GM18858 (cell line): ENCODE data around the gene BIN2.
"Not testable (repeated sequence)": the region's sequence is repeated elsewhere in the genome, so short reads cannot be mapped to it uniquely, and the experiment has no call there.

Experiments
- ATAC-seq: cut with Tn5 transposase; IDR thresholded peaks from one replicate; pipeline ENCODE4 v1.9.1; 2021; ENCODE audit not compliant: unreplicated experiment

Gene BIN2

DNA sequence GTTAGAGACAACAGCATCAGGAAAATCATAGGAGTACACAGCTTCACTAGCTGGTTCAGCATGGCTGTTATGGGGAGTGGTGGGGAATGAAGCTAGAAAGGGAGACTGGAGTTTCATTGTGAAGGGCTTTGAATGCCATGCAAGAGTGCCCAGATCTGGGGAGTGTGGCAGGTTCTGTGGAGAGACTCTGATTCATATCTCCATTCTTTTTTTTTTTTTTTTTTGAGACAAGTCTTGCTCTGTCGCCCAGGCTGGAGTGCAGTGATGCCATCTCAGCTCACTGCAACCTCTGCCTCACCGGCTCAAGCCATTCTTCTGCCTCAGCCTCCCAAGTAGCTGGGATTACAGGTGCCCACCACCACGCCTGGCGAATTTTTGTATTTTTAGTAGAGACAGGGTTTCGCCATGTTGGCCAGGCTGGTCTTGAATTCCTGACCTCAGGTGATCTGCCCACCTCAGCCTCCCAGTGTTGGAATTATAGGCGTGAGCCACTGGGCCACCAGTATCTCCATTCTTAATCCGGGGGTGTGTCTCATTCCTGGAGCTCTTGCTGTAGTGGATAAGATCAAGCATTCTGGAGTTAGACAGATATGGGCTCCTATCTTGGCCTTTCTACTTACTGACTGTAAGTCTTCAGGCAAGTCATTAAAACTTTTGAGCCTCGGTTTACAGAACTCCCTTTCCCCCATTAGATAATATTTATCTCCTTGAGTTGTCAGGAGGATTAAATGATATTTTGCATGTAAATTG is 5.7 kb downstream of the BIN2 start:
- not testable (repeated sequence) for ATAC-seq

DNA sequence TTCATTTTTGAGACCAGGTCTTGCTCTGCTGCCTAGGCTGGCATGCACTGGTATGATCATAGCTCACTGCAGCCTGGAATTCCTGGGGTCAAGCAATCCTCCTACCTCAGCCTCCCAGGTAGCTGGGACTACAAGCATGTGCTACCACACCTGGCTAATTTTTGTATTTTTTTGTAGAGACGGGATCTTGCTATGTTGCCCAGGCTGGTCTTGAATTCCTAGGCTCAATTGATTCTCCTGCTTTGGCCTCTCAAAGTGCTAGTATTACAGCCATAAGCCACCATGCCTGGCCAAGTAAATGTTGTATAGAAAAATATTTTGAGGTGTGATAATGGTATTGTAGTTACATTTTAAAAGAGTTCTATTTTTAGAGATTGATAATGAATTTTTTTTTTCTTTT is 12.6 kb downstream of the BIN2 start:
- ATAC-seq = no peak

DNA sequence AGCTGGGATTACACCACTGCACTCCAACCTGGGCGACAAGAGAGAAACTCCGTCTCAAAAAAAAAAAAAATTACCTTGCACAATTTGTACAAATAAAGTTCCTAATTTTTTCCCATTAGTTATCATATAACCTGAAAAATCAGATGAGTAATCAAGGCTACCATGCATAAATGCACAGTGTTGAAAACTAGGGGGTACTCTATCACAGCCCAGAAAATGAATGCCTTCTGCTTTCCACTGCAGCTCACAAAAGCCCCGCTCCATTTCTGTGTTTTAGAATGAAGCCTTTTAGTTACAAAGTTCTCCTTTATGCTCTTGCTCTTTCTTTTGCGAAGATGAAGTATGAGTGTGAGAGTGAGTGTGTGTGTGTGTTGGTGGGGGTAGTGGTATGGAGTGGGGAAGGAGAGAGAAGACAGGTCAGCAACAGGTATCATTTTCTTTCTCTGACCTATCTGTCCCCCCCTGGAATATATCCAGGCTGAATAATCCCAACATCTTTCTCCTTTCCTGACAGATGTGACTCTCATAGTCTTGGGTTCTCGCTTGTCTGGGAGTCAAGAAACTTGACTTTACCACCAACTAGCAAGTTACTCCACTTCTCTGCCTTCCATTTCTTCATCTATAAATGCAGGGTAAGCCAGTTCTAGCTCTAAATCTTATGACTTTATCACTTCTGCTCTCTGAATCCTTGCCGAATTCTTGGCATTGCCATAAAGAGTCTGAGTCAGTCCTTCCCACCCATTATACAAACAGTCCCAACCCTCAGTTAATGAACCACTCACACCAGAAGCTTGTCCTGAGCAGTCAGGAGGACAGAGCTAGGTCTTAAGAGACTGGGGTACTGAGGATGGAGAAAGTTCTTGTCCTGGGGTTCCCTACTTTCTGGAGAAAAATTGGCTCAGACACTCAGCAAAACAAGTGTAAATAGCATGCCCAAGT is 16.1 kb downstream of the BIN2 start:
- ATAC-seq = no peak

DNA sequence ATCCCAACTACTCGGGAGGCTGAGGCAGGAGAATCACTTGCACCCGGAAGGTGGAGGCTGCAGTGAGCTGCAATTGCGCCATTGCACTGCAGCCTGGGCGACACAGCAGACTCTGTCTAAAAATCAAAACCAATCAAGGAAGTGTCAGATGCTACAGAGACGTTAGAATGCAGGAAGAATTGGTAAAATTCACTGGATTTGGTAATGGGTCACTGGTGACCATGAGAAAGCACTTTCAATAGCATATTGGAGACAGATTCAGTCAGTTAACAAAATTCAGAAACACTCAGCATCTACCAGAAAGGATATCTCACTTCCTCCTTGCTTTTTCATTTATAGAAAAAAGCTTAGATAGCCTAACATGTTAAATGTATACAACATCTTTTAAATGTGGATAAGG is 17.5 kb downstream of the BIN2 start:
- ATAC-seq = no peak

DNA sequence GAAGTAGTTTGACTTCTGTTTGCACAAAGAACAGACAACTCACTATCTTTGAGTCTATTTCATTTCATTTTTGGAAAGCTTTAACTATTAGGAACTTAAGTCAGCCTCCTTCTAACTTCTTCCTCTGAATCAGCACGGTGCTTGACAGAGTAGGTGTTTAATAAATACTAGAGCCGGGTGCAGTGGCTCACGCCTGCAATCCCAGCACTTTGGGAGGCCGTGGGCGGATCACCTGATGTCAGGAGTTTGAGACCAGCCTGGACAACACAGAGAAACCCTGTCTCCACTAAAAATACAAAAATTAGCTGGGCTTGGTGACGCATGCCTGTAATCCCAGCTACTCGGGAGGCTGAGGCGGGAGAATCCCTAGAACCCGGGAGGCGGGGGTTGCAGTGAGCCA is 23.2 kb downstream of the BIN2 start:
- not testable (repeated sequence) for ATAC-seq

DNA sequence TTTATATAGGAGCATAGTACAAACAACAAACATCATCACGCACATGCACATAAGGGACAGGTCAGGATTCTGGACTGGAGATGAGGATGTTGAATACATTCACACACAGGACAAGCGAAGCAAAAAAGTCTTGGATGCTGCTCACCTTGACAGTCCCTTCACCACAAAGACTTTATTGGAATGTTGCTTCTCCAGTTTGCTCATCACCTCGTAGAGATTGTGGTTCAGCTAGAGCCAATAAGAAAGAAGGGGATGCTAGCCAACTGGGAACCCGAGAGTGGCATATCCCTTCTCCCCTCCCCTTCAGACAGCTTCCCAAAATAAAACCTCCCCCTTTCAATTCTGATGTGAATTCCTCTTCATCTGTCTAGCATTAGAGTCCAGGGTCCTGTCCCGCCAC is 28.3 kb downstream of the BIN2 start:
- ATAC-seq = no peak

DNA sequence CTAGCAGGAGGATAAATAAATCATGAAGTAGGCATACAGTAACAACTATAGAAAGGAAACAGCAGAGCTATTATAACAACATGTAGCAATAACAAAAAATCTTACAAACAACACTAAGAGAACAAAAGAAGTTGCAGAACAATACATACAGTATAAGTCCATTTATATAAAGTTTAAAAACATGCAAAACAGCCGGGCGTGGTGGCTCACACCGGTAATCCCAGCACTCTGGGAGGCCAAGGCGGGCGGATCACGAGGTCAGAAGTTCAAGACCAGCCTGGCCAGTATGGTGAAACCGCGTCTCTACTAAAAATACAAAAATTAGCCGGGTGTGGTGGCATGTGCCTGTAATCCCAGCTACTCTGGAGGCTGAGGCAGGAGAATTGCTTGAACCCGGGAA is 29.9 kb downstream of the BIN2 start:
- ATAC-seq = not testable (repeated sequence)

DNA sequence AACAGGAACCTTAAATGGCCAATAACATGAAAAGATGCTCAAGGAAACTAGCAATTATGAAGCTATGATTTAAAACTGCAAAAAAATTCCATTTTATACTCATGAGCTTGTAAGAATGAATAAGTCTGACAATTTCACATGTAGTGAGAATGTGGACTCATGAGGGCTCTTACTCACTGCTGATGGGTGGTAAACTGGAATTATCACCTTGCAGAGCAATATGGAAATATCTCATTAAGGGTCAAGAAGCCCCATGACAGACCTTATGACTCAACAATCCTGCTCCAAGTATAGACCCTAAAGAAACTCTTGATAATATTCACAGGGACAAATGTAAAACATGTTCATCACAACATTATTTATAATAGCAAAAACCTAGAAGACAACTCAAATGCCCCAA is 30.3 kb downstream of the BIN2 start:
- ATAC-seq = no peak

DNA sequence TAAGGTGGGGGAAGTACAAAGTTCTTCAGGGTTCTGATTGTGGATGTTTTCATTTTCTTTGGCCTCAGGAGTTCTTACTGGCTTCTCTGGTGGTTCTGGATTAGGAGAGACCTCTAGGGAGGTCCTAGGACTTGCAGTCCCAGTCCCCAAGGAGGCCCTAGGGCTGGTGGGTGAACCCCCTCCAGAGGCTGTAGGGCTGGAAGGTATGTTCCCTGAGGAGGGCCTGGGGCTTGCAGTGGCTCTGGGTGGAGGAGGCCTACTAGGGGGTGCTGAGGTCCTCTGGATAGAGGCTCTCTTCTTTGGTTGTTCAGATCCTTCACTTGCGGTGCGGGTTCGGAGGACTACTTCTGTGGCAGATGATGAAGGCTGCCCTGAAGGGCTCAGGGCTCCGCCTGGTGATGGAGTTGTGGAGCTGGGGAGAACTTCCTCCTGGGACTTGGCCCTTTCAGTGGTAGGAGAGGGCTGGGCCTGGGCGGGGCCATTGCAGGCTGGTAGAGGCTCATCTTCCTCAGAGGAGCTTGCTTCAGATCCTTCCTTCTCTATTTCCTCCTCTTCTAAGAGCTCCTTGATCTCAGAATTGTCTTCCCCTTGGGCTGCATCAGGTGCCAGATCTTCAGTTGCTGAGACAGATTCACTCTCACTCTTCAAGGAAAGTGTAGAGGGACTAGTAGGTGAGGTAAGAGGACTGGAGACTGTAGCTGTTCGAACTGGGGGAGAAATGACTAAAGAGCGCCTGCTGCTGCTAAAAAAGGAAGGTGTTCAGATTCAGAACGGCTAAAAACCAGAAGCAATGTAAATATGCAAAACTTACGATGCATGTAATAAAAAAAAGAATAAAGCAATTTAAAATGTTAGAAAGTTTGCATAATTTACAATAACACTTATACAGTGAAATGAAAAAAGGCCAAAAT is 32.1 kb downstream of the BIN2 start:
- ATAC-seq = not testable (repeated sequence)

DNA sequence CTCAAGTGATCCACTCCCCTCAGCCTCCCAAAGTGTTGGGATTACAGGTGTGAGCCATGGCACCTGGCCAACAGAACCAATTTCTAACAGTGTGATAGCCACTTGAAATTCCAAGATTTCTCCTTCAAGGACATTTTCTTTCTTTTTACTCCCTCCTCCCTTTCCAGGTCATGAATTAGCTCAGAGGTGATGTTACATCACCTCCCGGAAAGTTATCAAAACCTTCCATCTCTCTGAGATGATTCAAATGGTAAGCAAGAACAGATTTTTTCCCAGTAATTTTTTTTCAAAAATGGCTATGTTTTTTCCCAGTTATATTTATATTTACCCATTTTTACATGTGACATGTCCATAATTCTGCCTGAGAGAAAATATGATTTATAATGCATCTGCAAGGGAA is 38.1 kb downstream of the BIN2 start:
- ATAC-seq = no peak

DNA sequence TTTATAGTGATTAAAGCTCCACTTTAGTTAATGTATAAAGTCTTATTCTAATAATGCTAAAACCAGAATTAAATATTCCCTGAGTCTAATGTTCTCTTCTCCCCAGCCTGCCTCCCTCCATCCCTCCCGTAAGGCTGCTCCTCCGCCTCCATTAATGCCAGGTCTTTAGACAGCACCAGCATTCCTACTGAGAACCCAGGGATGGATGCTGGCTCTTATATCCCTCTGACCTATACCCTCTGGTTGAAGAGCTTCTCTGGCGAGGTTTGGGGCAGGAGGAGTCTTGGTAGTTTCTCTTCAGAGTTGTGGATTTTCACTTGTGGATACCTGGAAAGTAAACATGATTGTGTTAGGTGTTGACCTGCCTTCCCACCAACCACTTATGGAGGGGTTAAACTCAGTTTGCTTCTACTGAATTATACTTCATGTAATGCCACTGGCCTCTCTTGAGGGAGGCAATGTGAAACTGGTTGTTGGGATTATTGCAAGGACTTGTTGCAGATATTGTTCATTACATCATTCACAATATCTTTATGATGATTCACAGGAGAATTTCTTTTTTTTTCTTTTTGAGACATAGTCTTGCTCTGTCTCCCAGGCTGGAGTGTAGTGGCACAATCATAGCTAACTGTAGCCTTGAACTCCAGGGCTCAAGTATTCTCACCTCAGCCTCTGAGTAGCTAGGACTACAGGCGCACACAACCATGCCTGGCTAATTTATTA is 42.6 kb downstream of the BIN2 start:
- ATAC-seq = no peak

DNA sequence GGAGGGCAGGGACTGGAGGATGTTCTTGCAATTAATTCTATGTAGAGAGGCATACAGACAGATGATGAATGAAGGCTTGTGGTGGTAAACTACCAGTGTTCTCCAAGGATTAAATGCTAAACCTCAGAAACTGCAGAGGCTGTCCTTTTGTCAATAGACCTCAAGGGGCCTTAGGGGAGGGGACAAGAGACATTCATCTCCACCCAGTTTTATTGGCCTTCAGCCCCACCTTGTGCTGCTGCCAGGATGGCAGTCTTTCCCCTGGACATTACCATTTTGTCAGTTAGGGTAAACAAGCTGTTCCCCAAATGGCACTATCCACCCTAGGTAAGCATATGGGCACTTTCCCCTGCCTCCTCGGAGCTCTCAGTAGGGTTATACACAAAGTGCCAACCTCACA is 48.9 kb downstream of the BIN2 start:
- no peak for ATAC-seq

DNA sequence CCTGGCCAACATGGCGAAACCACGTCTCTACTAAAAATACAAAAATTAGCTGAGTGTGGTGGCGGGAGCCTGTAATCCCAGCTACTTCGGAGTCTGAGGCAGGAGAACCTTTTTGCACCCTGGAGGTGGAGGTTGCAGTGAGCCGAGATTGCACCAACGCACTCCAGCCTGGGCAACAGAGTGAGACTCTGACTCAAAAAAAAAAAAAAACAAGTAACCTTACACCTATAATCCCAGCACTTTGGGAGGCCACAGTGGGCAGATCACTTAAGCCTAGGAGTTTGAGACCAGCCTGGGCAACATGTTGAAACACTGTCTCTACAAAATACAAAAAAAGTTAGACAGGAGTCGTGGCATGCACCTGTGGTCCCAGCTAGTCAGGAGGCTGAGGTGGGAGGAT is 51.2 kb downstream of the BIN2 start:
- ATAC-seq = not testable (repeated sequence)

DNA sequence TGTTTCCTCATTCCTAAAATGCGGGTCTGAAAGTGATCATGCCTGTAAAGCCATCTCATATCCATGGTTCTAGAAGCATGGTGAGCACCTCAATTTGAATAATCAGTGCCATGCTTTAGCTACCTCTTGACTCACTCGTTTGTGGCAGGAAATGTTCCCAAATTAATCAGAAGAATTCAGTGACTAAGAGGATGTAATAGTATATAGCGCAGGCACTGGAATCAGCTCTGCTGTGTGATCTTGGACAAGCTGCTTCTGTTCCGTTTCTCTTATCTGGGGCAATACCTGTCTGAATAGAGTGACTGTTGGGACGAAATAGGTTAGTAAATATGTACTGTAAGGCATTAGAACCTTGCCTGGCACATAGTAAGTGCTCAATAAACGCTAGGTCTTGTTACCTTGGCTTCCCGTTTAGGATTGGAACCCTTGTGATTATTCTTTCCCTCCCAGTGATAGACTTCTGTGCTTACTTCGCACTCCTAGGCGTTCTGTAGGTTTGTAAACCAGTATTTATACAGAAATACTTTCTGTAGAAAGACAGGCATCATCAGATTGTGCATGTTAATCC is 52.9 kb downstream of the BIN2 start:
- no peak for ATAC-seq

DNA sequence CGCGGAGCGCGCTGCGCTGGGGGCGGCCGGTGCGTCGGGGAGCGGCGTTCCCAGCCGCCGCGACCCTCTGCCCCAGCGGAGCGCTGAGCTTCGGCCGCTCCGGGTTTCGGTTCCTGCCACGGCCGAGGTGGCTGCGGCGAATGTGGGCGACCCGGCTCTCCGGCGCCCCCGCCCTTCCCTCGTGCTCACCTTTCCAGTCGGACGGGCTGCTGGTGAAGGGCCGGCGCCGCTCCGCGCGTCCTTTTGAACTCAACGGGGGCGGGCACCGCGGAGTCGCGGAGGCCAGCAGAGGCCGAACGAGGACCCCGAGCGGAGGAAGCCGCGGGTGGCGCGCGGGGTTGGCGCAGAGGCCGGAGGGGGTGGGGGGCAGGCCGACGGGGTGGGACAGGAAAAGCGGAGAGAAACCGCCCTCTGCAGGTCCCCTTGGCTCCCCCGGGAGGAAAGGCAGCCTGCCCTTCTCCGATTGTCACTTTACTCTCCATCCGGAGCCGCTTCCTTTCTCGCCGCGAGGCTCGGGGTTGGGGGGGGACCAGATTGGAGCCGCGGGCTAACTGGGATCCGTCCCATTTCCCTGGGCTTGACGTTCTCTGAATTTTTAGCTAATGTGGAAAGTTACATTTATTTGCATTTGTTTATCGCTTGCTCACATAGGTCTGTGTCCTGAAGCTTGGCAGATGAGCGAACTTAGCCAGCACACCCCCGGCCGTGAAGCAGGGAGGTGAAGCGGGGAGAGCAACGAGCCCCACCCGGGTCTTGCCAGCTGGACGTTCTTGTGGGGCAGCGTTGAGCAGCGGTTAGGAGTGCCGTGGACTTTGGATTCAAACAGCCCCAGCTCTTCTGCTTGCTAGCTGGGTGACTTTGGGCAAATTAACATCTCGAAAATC is 53.7 kb downstream of the BIN2 start, which contains the start of gene SMAGP:
TSS of gene SMAGP (minus strand) at position 349 of the 884 bp plus-strand sequence. CDS start 1,137 bp downstream, outside the sequence.
- ATAC-seq = no peak

DNA sequence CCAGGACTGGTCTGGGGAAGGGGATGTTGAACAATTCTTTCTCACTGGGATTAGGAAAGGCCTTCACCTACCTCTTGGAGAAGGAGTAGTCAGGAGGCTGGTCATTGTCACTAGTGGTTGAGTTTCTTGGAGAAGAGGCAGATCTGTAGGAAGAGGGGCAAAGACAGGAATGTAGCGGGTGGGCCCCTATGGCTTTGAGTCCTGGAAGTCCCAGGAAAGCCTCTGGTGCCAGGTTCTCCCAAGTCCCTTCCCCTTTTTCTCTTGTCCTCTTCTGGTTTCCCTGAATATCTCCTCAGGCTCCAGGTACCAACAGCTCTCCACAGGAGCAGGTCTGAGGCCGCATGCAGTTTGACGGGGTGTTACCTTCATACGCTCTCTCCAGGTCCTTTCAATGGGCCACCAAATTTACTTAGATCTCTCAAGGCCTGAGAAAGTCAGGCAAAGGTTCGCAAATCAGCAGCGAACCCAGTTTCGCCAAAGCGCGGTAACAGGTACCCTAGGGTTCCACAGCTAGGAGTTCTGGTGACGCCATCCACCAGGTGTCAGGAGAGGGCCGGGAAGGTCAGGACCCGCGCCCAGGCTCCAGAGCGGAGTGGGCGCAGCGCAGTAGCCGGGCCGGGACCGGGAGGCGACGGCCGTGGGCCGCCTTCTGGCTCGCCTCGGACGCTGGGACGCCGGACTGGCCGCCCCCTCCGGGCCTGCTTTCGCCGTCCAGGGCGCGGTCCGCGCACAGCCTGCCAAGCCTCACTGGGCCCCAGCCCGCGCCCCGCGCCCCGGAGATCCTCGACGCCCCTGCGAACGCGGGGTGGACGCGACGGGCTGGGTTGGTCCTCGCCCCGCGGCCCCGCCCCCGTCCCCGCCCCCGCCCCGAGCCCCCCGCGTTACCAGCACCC is 54.6 kb downstream of the BIN2 start:
- no peak for ATAC-seq

DNA sequence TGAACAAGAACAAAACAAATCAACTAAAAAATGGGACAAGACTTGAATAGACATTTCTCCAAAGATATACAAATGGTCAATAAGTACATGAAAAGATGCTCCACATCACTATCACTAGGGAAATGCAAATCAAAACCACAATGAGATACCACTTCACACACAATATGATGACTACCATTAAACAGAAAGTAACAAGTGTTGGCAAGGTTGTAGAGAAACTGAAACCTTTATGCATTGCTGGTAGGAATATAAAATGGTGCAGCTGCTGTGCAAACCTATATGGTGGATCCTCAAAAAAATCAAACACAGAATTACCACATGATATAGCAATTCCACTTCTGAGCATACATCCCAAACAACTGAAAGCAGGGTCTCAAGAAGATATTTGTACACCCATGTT is 59.0 kb downstream of the BIN2 start:
- ATAC-seq = peak; percentile 70

DNA sequence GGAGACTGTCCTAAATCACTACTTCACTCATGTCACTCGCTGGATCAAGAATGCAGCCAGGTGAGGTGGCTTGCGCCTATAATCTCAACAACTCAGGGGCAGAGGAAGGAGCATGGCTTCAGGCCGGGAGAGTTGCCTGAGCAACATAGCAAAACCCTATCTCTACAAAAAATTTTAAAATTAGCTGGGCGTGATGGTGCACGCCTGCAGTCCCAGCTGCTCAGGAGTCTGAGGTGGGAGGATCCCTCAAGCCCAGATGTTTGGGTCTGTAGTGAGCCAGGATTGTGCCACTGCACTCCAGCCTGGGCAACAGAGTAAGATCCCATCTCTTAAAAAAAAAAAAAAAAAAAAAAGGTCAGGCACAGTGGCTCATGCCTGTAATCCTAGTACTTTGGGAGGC is 59.7 kb downstream of the BIN2 start:
- no peak for ATAC-seq
